OCI-LY7 (cell line): ENCODE data around the gene GNB2. TPM values are rescaled to one million over a fixed set of nuclear protein-coding genes. Genes with fewer than 3 reads are reported as not detected.
A peak's percentile ranks its signal among the peaks of the same experiment; 100 is the strongest.

Experiments
- BruUV-seq: library from RNA; stranded (reverse); fragments of 400-500 nt; replicated peaks from 2 replicates; lab custom pipeline; 2021; lab: Mats Ljungman, UMichigan
- CTCF ChIA-PET: fragments of 300-600 bp; sonication (Branson Sonifier 250); formaldehyde crosslinking; loops from one replicate; lab custom pipeline; 2022; ENCODE audit warnings: antibody characterized with exemption; ENCODE audit not compliant: unreplicated experiment; lab: Charles Lee
- POLR2A ChIA-PET: fragments of 300-600 bp; sonication (Branson Sonifier 250); formaldehyde crosslinking; loops from one replicate; lab custom pipeline; 2022; ENCODE audit warnings: antibody characterized with exemption; lab: Charles Lee
- DNase-seq: peaks from one replicate; pipeline ENCODE4 v3.0.0-alpha.2; 2015; ENCODE audit warnings: low spot score
- H2AFZ ChIP-seq: fragments of 200-600 bp; sonication (generic), shearing (Covaris generic); 2 replicates; pipeline ENCODE4 v1.6.1; 2014; ENCODE audit warnings: mild to moderate bottlenecking, antibody characterized with exemption, low read length, moderate library complexity
- H3K27ac ChIP-seq: fragments of 200-600 bp; sonication (generic); 2 replicates; pipeline ENCODE4 v1.5.1; 2014; ENCODE audit warnings: mixed run types, low read depth, mild to moderate bottlenecking, moderate library complexity, low read length, inconsistent platforms; ENCODE audit not compliant: poor library complexity, severe bottlenecking
- H3K36me3 ChIP-seq: fragments of 200-600 bp; sonication (generic); 2 replicates; pipeline ENCODE4 v1.6.1; 2014; ENCODE audit warnings: mild to moderate bottlenecking, antibody characterized with exemption, low read length, moderate library complexity, mixed read lengths; ENCODE audit not compliant: insufficient read depth
- H3K4me1 ChIP-seq: fragments of 200-600 bp; sonication (generic); 2 replicates; pipeline ENCODE4 v1.5.1; 2014; ENCODE audit warnings: mild to moderate bottlenecking, low read length; ENCODE audit not compliant: insufficient read depth, poor library complexity, severe bottlenecking
- H3K4me2 ChIP-seq: fragments of 200-600 bp; sonication (generic); 2 replicates; pipeline ENCODE4 v1.6.1; 2014; ENCODE audit warnings: mild to moderate bottlenecking, low read length
- H3K4me3 ChIP-seq: fragments of 200-600 bp; sonication (generic); 2 replicates; pipeline ENCODE4 v1.5.1; 2014; ENCODE audit warnings: mild to moderate bottlenecking, low read depth, low read length; ENCODE audit not compliant: poor library complexity, severe bottlenecking
- H3K79me2 ChIP-seq: fragments of 200-600 bp; sonication (generic); 2 replicates; pipeline ENCODE4 v1.6.1; 2016; ENCODE audit warnings: low read depth, mild to moderate bottlenecking, low read length, moderate library complexity, mixed read lengths; ENCODE audit not compliant: insufficient read depth
- H3K9me2 ChIP-seq: fragments of 200-600 bp; sonication (generic); 2 replicates; pipeline ENCODE4 v1.6.1; 2016; ENCODE audit warnings: mild to moderate bottlenecking, low read length, mixed read lengths; ENCODE audit not compliant: insufficient read depth
- H3K9me3 ChIP-seq: fragments of 200-600 bp; sonication (generic); 2 replicates; pipeline ENCODE4 v1.6.1; 2014; ENCODE audit warnings: mild to moderate bottlenecking, mixed run types, low read length, mixed read lengths
- H4K20me1 ChIP-seq: fragments of 200-600 bp; sonication (generic); 2 replicates; pipeline ENCODE4 v1.6.1; 2014; ENCODE audit warnings: mild to moderate bottlenecking, antibody characterized with exemption, low read length, moderate library complexity, mixed read lengths; ENCODE audit not compliant: insufficient read depth
- EZH2phosphoT487 ChIP-seq: fragments of 200-600 bp; sonication (generic); IDR thresholded peaks from 2 replicates; pipeline ENCODE4 v1.6.1; 2018; ENCODE audit warnings: low read depth, borderline replicate concordance, mild to moderate bottlenecking, mixed run types, antibody characterized with exemption, low read length, moderate library complexity, mixed read lengths
- intact Hi-C: fragments of 100-400 bp; cut with micrococcal nuclease; formaldehyde crosslinking; loops from one replicate; pipeline ENCODE4 v1.10.0; 2022; ENCODE audit not compliant: unreplicated experiment
- total RNA-seq, 2 experiments: library from RNA; depleted of rRNA in 1 of 2; stranded (reverse); fragments of >200 nt in 1 of 2; shearing (Covaris generic) in 1 of 2; gene quantifications; 2 replicates each; pipeline ENCODE4 v1.2.3, GENCODE V29; 2014 to 2022
- TF ChIP-seq, protein P1 (sequence below): fragments of 200-600 bp; sonication (generic); conservative IDR thresholded peaks from 2 replicates; pipeline ENCODE4 v1.5.1; 2014; ENCODE audit warnings: mild to moderate bottlenecking, antibody characterized with exemption, low read length, moderate library complexity, mixed read lengths

Gene GNB2
- total RNA-seq, 2 experiments from 2014 or later = 80.4 to 174 TPM

DNA sequence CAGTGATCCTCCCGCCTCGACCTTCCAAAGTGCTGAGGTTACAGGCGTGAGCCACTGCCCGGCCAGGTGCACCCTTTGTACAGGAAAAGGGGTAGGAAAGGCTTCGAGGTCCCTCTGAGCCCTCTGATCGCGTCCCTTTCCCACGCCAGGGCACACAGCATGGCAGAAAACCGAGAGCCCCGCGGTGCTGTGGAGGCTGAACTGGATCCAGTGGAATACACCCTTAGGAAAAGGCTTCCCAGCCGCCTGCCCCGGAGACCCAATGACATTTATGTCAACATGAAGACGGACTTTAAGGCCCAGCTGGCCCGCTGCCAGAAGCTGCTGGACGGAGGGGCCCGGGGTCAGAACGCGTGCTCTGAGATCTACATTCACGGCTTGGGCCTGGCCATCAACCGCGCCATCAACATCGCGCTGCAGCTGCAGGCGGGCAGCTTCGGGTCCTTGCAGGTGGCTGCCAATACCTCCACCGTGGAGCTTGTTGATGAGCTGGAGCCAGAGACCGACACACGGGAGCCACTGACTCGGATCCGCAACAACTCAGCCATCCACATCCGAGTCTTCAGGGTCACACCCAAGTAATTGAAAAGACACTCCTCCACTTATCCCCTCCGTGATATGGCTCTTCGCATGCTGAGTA lies 33.3 kb downstream of the GNB2 start:
- ChIA-PET POLR2A (interaction anchor here (2.4 kb wide), 1 partner anchor 11 kb away, joined by 28 read pairs; no protein-coding TSS in a partner anchor), CTCF (interaction anchor here (1.1 kb wide), 1 partner anchor 15 kb away, joined by 13 read pairs; no protein-coding TSS in a partner anchor)
- no peaks in the 10 kb centered on the region for H3K9me2 ChIP-seq
- no peak for DNase-seq
- intact Hi-C loops = loop anchor here (5.0 kb wide), 1 partner anchor 91 kb away; no protein-coding TSS in a partner anchor
- peaks cover 18% of the 10 kb centered on the region for H3K4me1 ChIP-seq
- H3K27ac ChIP-seq = peak overlapping the region; percentile 88
- 0 out of 2 replicates have a peak, but pooled peaks cover 6% of the 10 kb centered on the region for H4K20me1 ChIP-seq
- no TSS peak for BruUV-seq
- H3K9me3 ChIP-seq = no peaks in the 10 kb centered on the region
- H3K4me3 ChIP-seq = peak overlapping the region; percentile 99
- H2AFZ ChIP-seq = peak overlapping the region; percentile 72; the same call in 1 of the 2 replicates
- TF ChIP-seq, protein P1, sequence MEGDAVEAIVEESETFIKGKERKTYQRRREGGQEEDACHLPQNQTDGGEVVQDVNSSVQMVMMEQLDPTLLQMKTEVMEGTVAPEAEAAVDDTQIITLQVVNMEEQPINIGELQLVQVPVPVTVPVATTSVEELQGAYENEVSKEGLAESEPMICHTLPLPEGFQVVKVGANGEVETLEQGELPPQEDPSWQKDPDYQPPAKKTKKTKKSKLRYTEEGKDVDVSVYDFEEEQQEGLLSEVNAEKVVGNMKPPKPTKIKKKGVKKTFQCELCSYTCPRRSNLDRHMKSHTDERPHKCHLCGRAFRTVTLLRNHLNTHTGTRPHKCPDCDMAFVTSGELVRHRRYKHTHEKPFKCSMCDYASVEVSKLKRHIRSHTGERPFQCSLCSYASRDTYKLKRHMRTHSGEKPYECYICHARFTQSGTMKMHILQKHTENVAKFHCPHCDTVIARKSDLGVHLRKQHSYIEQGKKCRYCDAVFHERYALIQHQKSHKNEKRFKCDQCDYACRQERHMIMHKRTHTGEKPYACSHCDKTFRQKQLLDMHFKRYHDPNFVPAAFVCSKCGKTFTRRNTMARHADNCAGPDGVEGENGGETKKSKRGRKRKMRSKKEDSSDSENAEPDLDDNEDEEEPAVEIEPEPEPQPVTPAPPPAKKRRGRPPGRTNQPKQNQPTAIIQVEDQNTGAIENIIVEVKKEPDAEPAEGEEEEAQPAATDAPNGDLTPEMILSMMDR = no peak
- TF ChIP-seq EZH2phosphoT487 = no peak
- H3K36me3 ChIP-seq = peaks cover 28% of the 10 kb centered on the region
- H3K79me2 ChIP-seq = peaks cover 25% of the 10 kb centered on the region
- H3K4me2 ChIP-seq = peak overlapping the region; percentile 96

DNA sequence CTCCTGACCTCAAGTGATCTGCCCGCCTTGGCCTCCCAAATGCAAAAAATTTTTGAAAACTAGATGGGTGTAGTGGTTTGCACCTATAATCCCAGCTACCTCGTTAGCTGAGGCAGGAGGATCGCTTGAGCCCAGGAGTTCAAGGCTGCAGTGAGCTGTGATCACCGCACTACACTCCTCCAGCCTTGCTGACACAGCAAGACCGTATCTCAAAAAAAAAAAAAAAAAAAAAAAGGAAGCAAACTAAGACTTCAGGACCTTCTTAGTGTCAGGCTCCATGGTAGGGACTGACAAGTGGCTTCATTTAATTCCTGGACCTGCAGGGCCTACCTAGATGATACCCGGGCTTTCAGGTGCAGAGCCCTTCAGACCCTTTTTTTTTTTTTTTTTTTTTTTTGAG lies 34.9 kb downstream of the GNB2 start:
- Histone ChIP-seq H3K4me1 (peaks cover 18% of the 10 kb centered on the region), H3K4me3 (no peak overlapping the region), H4K20me1 (0 out of 2 replicates have a peak, but pooled peaks cover 6% of the 10 kb centered on the region), H3K36me3 (peaks cover 28% of the 10 kb centered on the region), H3K4me2 (no peak overlapping the region), H3K9me3 (no peaks in the 10 kb centered on the region), H3K27ac (no peak overlapping the region), H3K79me2 (peaks cover 25% of the 10 kb centered on the region), H3K9me2 (no peaks in the 10 kb centered on the region), H2AFZ (no peak overlapping the region)
- TF ChIP-seq, protein P1 = no peak
- no peak for TF ChIP-seq EZH2phosphoT487
- POLR2A ChIA-PET = interaction anchor here (0.6 to 1.3 kb wide), 2 partner anchors 96 to 1247 kb away, joined by 3 read pairs; partner anchors contain the start of gene MOSPD3
- CTCF ChIA-PET = no interaction called here
- BruUV-seq = no TSS peak
- no peak for DNase-seq
- intact Hi-C loops = loop anchor here (5.0 kb wide), 1 partner anchor 89 kb away; no protein-coding TSS in a partner anchor

DNA sequence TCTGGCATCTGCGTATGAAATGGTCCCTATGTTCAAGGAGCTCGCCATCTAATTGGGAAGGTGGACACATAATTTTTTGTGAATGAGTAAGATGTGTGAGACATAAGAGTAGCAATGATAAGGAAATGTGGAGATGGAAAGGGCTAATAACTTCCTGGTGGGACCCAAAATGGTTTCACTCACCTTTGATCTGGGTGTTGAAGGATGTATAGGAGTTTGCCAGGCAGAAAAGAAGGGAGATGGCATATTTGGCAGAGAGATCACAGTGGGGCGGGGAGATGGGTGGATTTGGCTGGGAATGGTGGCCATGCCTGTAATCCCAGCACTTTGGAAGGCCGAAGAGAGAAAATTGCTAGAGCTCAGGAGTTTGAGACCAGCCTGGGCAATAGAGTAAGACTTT lies 36.9 kb downstream of the GNB2 start:
- ChIA-PET CTCF (no interaction called here), POLR2A (interaction anchor here (0.6 to 0.7 kb wide), 2 partner anchors 90 to 227 kb away, joined by 3 read pairs; partner anchors contain the start of gene NYAP1)
- no peak overlapping the region for H2AFZ ChIP-seq
- no peaks in the 10 kb centered on the region for H3K9me3 ChIP-seq
- no peak overlapping the region for H3K4me2 ChIP-seq
- no peak for DNase-seq
- intact Hi-C loops = no loop called here
- H3K36me3 ChIP-seq = peaks cover 28% of the 10 kb centered on the region
- peaks cover 25% of the 10 kb centered on the region for H3K79me2 ChIP-seq
- TF ChIP-seq, protein P1 = no peak
- no peak for TF ChIP-seq EZH2phosphoT487
- 0 out of 2 replicates have a peak, but pooled peaks cover 6% of the 10 kb centered on the region for H4K20me1 ChIP-seq
- H3K27ac ChIP-seq = no peak overlapping the region
- peaks cover 12% of the 10 kb centered on the region for H3K4me1 ChIP-seq
- BruUV-seq = no TSS peak
- H3K9me2 ChIP-seq = no peaks in the 10 kb centered on the region
- H3K4me3 ChIP-seq = no peak overlapping the region
